NCI-H446 treated with DMSO at 0.1 percent for 48 hours (cell line): ENCODE measurements around the gene MTERF1.

Experiments
- DNase-seq: peaks from one replicate; lab custom pipeline; 2025; lab: John Stamatoyannopoulos, UW

Gene MTERF1

GRCh38 chr7:91832493-91833045, 47.9 kb downstream of the MTERF1 start:
- DNase-seq: no peak

GRCh38 chr7:91827169-91827568, 53.3 kb downstream of the MTERF1 start:
- DNase-seq: no peak

DNA sequence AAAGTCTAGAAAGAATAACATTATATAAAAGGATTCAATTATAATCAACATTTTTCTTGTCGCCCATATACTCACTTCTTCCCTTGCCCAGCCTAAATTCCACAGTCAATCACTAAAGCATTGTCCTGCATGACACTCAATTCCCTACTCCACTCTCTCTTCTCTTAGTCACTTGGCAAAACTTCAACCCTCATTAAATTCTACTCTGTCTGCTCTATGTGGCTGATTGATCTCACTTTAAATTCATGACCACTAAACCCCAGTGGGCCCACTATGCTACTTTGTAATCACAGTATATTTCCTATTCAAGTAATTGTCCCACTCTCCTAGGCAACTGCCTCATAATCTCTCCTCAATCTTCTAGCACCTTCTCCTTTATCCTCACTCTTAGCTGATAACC, 54.1 kb downstream of the MTERF1 start:
- no peak for DNase-seq

- no peak for DNase-seq
Observed at GRCh38 chr7:91824201-91824600, 56.3 kb downstream of the MTERF1 start.
